Measurements from ENCODE around the gene DCST2. TPM values are rescaled to one million over a fixed set of nuclear protein-coding genes. Genes with fewer than 3 reads are reported as not detected.
A peak's percentile ranks its signal among the peaks of the same experiment; 100 is the strongest.

Gene DCST2
- total RNA-seq, 1 donor from 2014 or later, result not detected

GRCh38 chr1:154972517-154973343 is 60.9 kb downstream of the DCST2 start:
- peak overlapping the region; percentile 62 for H3K4me3 ChIP-seq (ENCODE audit: low read depth, low read length)
- peak; percentile 89 for DNase-seq (ENCODE audit: low read depth)
- no peak for TF ChIP-seq CTCF (IDR thresholded peaks at IDR 0.05; ENCODE audit: insufficient read depth, low read length, poor library complexity, severe bottlenecking)
- H3K36me3 ChIP-seq (ENCODE audit: control insufficient read depth, insufficient read depth, low read length), result peaks cover 1% of the 10 kb centered on the region
- H3K27me3 ChIP-seq (ENCODE audit: control insufficient read depth, insufficient read depth, low read length), result no peaks in the 10 kb centered on the region

- no peaks in the 10 kb centered on the region for H3K27me3 ChIP-seq (ENCODE audit: control insufficient read depth, insufficient read depth, low read length)
- no peak for TF ChIP-seq CTCF (IDR thresholded peaks at IDR 0.05; ENCODE audit: insufficient read depth, low read length, poor library complexity, severe bottlenecking)
- peak overlapping the region; percentile 23 for H3K4me3 ChIP-seq (ENCODE audit: low read depth, low read length)
- H3K36me3 ChIP-seq (ENCODE audit: control insufficient read depth, insufficient read depth, low read length), result peaks cover 4% of the 10 kb centered on the region
- no peak for DNase-seq (ENCODE audit: low read depth)
Measured at GRCh38 chr1:154972213-154972516, 61.4 kb downstream of the DCST2 start.

- Histone ChIP-seq H3K4me3 (ENCODE audit: low read depth, low read length) (no peak overlapping the region), H3K36me3 (ENCODE audit: control insufficient read depth, insufficient read depth, low read length) (peaks cover 4% of the 10 kb centered on the region), H3K27me3 (ENCODE audit: control insufficient read depth, insufficient read depth, low read length) (no peaks in the 10 kb centered on the region)
- TF ChIP-seq CTCF (IDR thresholded peaks at IDR 0.05; ENCODE audit: insufficient read depth, low read length, poor library complexity, severe bottlenecking), result no peak
- no peak for DNase-seq (ENCODE audit: low read depth)
Measured at GRCh38 chr1:154971341-154971998, 62.1 kb downstream of the DCST2 start.

GRCh38 chr1:154970631-154971340 is 62.8 kb downstream of the DCST2 start, which contains the start of gene SHC1:
Gene SHC1, minus strand, starts transcription at chr1:154970747. Its CDS starts 221 bp downstream, at chr1:154970526.
- Histone ChIP-seq H3K4me3 (ENCODE audit: low read depth, low read length) (peak within 1 kb of the TSS; percentile 50), H3K27me3 (ENCODE audit: control insufficient read depth, insufficient read depth, low read length) (no peaks in the 10 kb centered on the region), H3K36me3 (ENCODE audit: control insufficient read depth, insufficient read depth, low read length) (peaks cover 4% of the 10 kb centered on the region)
- peak; percentile 70 for DNase-seq (ENCODE audit: low read depth)
- no peak for TF ChIP-seq CTCF (IDR thresholded peaks at IDR 0.05; ENCODE audit: insufficient read depth, low read length, poor library complexity, severe bottlenecking)

- TF ChIP-seq CTCF (IDR thresholded peaks at IDR 0.05; ENCODE audit: insufficient read depth, low read length, poor library complexity, severe bottlenecking), result no peak
- no peak for DNase-seq (ENCODE audit: low read depth)
Measured at GRCh38 chr1:154969860-154970452, 63.6 kb downstream of the DCST2 start.

More at GRCh38 chr1:154969860-154970452, 63.6 kb downstream of the DCST2 start:
- Histone ChIP-seq H3K4me3 (ENCODE audit: low read depth, low read length) (peak overlapping the region; percentile 50), H3K36me3 (ENCODE audit: control insufficient read depth, insufficient read depth, low read length) (peaks cover 6% of the 10 kb centered on the region), H3K27me3 (ENCODE audit: control insufficient read depth, insufficient read depth, low read length) (no peaks in the 10 kb centered on the region)

Measured in kidney epithelial cell (primary cell).